Endothelial cell of umbilical vein (primary cell): ENCODE data around the gene COL4A2. TPM values are rescaled to one million over a fixed set of nuclear protein-coding genes. Genes with fewer than 3 reads are reported as not detected.

ENCODE experiments used
- BruUV-seq: library from RNA; stranded (reverse); fragments of 400-500 nt; replicated peaks from 2 replicates; lab custom pipeline; 2021; lab: Mats Ljungman, UMichigan
- CTCF ChIA-PET: fragments of 300-600, 350-600 bp; sonication (Branson Sonifier 250); formaldehyde crosslinking; loops from one replicate; lab custom pipeline; 2021; ENCODE audit warnings: antibody characterized with exemption, inconsistent platforms; lab: Charles Lee
- POLR2A ChIA-PET: fragments of 300-600, 350-600 bp; sonication (Branson Sonifier 250); formaldehyde crosslinking; loops from one replicate; lab custom pipeline; 2021; ENCODE audit warnings: antibody characterized with exemption, inconsistent platforms; lab: Charles Lee
- DNase-seq: peaks from one replicate; pipeline ENCODE4 v3.0.0-alpha.2; 2011; ENCODE audit warnings: low read depth, low spot score
- FAIRE-seq: peaks from 2 replicates; lab custom pipeline; 2011; peaks lifted over from hg19 to GRCh38; lab: Jason Lieb, UNC
- H2AFZ ChIP-seq: 2 replicates; pipeline ENCODE4 v1.6.0; 2012; ENCODE audit warnings: low read depth, low read length, control low read depth, inconsistent platforms
- H3K27ac ChIP-seq: 2 replicates; pipeline ENCODE4 v1.5.1; 2011; ENCODE audit warnings: low read depth, mild to moderate bottlenecking, control low read depth, low read length, moderate library complexity; ENCODE audit not compliant: insufficient read depth
- H3K27me3 ChIP-seq, 2 experiments: 2 replicates each; pipeline versions ENCODE4 v1.6.0 to v1.6.1; 2011; ENCODE audit warnings: low read length in 2 of 2, mixed read lengths in 1 of 2; ENCODE audit not compliant: control insufficient read depth in 2 of 2, insufficient read depth in 2 of 2
- H3K36me3 ChIP-seq, 2 experiments: 2 replicates in 1 of 2; 3 replicates in 1 of 2; pipeline ENCODE4 v1.5.1; 2011; ENCODE audit warnings: low read length in 2 of 2, mild to moderate bottlenecking in 1 of 2, moderate library complexity in 1 of 2; ENCODE audit not compliant: control insufficient read depth in 2 of 2, insufficient read depth in 2 of 2; ENCODE audit errors: extremely low read depth in 1 of 2
- H3K4me1 ChIP-seq: 3 replicates; pipeline ENCODE4 v1.5.1; 2011; ENCODE audit warnings: mild to moderate bottlenecking, low read length; ENCODE audit not compliant: control insufficient read depth, insufficient read depth; ENCODE audit errors: extremely low read depth
- H3K4me2 ChIP-seq: 2 replicates; pipeline ENCODE4 v1.6.1; 2011; ENCODE audit warnings: low read length, control low read depth, mixed read lengths; ENCODE audit not compliant: insufficient read depth
- H3K4me3 ChIP-seq, 3 experiments: fragments of 200-600 bp in 1 of 3; sonication (generic), shearing (Covaris generic) in 1 of 3; replicated peaks in 1 of 3; 2 replicates each; pipeline ENCODE4 v1.5.1; 2011 to 2016; ENCODE audit warnings: control low read depth in 3 of 3, low read length in 3 of 3, mild to moderate bottlenecking in 2 of 3, inconsistent platforms in 1 of 3, low read depth in 1 of 3, moderate library complexity in 1 of 3; ENCODE audit not compliant: insufficient read depth in 1 of 3
- H3K79me2 ChIP-seq: 2 replicates; pipeline ENCODE4 v1.6.0; 2012; ENCODE audit warnings: low read length, inconsistent platforms; ENCODE audit not compliant: control insufficient read depth, insufficient read depth
- H3K9ac ChIP-seq: replicated peaks from 2 replicates; pipeline ENCODE3; 2011; ENCODE audit warnings: low read length, control low read depth; ENCODE audit not compliant: insufficient read depth; ENCODE audit errors: extremely low read depth
- H3K9me1 ChIP-seq: replicated peaks from 3 replicates; pipeline ENCODE4 v1.6.0; 2011; ENCODE audit warnings: mild to moderate bottlenecking, low read length; ENCODE audit not compliant: control insufficient read depth, insufficient read depth; ENCODE audit errors: extremely low read depth
- H3K9me3 ChIP-seq: replicated peaks from 2 replicates; pipeline ENCODE4 v1.5.1; 2012; ENCODE audit warnings: low read length, inconsistent platforms; ENCODE audit not compliant: control insufficient read depth, insufficient read depth
- H4K20me1 ChIP-seq: replicated peaks from 2 replicates; pipeline ENCODE3; 2011; ENCODE audit warnings: mild to moderate bottlenecking, low read length; ENCODE audit not compliant: control insufficient read depth, insufficient read depth; ENCODE audit errors: extremely low read depth
- EZH2 ChIP-seq: IDR thresholded peaks from 2 replicates; pipeline ENCODE4 v1.6.1; 2012; ENCODE audit warnings: borderline replicate concordance, low read depth, mild to moderate bottlenecking, moderate library complexity, low read length, inconsistent platforms; ENCODE audit not compliant: severe bottlenecking
- MYC ChIP-seq: IDR thresholded peaks from one replicate; pipeline ENCODE4 v1.6.1; 2011; ENCODE audit warnings: mild to moderate bottlenecking, low read depth, low read length
- POLR2A ChIP-seq: IDR thresholded peaks from 2 replicates; pipeline ENCODE4 v1.6.1; 2012; ENCODE audit warnings: low read depth, mild to moderate bottlenecking, control low read depth, low read length
- dilution Hi-C: fragments of 300-500 bp; cut with MboI; formaldehyde crosslinking; loops from one replicate; pipeline ENCODE4 v1.15.0; 2019; ENCODE audit warnings: low sequenced_read_pairs; ENCODE audit not compliant: extremely low pct_ligation_motif_present
- intact Hi-C: fragments of 100-400 bp; cut with micrococcal nuclease; formaldehyde crosslinking; loops from one replicate; pipeline ENCODE4 v1.10.0; 2022
- polyA plus RNA-seq, 4 experiments: library from polyadenylated mRNA; depleted of rRNA in 3 of 4; stranded (reverse) in 3 of 4; unstranded in 1 of 4; fragments of >200 nt; gene quantifications; 2 replicates each; pipeline versions ENCODE4 v1.2.1 to v1.2.3, GENCODE V29; 2011 to 2012; ENCODE audit warnings: missing spikeins in 1 of 4
- total RNA-seq: library from RNA; stranded (reverse); gene quantifications from 2 replicates; pipeline ENCODE4 v1.2.3, GENCODE V29; 2021
- TF ChIP-seq, protein P1 (sequence below), 2 donors: IDR thresholded peaks; 1 replicate in 1 of 2; 2 replicates in 1 of 2; pipeline ENCODE4 v1.5.1; 2011; ENCODE audit warnings: low read length in 2 of 2, mild to moderate bottlenecking in 2 of 2, moderate library complexity in 2 of 2, control low read depth in 1 of 2, inconsistent platforms in 1 of 2, low read depth in 1 of 2; ENCODE audit not compliant: insufficient read depth in 1 of 2; ENCODE audit errors: extremely low read depth in 1 of 2

COL4A2 gene
- total and polyA plus RNA-seq, 2 donors (not counting 3 experiments of a cell fraction or from before 2014, with no cell fraction given): 792 to 940 TPM

DNA sequence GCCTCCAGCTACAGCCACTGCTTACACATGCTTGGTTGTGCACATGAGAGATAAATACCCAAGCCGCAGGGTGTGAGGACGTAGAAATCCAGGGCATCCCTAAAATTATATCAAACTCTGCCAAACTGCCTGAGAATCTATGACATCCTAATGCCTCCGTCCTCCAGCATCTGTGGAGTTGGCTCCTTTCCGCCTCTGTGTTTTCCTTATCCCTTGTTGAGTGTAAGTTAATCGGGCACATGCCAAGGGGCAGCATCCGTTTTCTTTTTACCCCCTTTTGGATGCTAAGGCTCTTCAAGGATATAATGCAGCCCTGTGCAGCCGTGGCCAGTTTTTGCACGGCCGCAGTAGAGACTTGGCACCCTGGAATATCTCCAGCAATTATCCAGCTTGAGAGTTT lies 66.5 kb downstream of the COL4A2 start:
- DNase-seq (no peak), FAIRE-seq (no peak)
- Histone ChIP-seq H3K4me3 (no peak overlapping the region), H3K79me2 (peaks cover 24% of the 10 kb centered on the region), H3K4me2 (no peak overlapping the region), H3K9ac (no peak overlapping the region), H3K27ac (no peak overlapping the region), H4K20me1 (no peaks in the 10 kb centered on the region), H3K36me3 (peaks cover 0 to 2% of the 10 kb centered on the region in 2 experiments), H3K27me3 (no peaks in the 10 kb centered on the region), H3K9me1 (no peaks in the 10 kb centered on the region), H2AFZ (no peak overlapping the region), H3K9me3 (no peaks in the 10 kb centered on the region), H3K4me1 (peaks cover 41% of the 10 kb centered on the region)
- dilution Hi-C loops: no loop called here
- BruUV-seq: no TSS peak
- ChIA-PET CTCF (no interaction called here), POLR2A (no interaction called here)
- intact Hi-C loops: no loop called here
- no peak for TF ChIP-seq MYC

- ChIA-PET POLR2A (no interaction called here), CTCF (no interaction called here)
- H3K9ac ChIP-seq: no peak overlapping the region
- no peak overlapping the region for H3K27ac ChIP-seq
- H3K79me2 ChIP-seq: peaks cover 30% of the 10 kb centered on the region
- FAIRE-seq (no peak), DNase-seq (no peak)
- no TSS peak for BruUV-seq
- dilution Hi-C loops (no loop called here), intact Hi-C loops (no loop called here)
- H3K4me2 ChIP-seq: no peak overlapping the region
- peaks cover 2% of the 10 kb centered on the region in 2 experiments for H3K36me3 ChIP-seq
- H2AFZ ChIP-seq: no peak overlapping the region
- H4K20me1 ChIP-seq: no peaks in the 10 kb centered on the region
- peaks cover 43% of the 10 kb centered on the region for H3K4me1 ChIP-seq
- no peak overlapping the region for H3K4me3 ChIP-seq
- no peaks in the 10 kb centered on the region for H3K27me3 ChIP-seq
- H3K9me3 ChIP-seq: no peaks in the 10 kb centered on the region
- TF ChIP-seq, protein P1, sequence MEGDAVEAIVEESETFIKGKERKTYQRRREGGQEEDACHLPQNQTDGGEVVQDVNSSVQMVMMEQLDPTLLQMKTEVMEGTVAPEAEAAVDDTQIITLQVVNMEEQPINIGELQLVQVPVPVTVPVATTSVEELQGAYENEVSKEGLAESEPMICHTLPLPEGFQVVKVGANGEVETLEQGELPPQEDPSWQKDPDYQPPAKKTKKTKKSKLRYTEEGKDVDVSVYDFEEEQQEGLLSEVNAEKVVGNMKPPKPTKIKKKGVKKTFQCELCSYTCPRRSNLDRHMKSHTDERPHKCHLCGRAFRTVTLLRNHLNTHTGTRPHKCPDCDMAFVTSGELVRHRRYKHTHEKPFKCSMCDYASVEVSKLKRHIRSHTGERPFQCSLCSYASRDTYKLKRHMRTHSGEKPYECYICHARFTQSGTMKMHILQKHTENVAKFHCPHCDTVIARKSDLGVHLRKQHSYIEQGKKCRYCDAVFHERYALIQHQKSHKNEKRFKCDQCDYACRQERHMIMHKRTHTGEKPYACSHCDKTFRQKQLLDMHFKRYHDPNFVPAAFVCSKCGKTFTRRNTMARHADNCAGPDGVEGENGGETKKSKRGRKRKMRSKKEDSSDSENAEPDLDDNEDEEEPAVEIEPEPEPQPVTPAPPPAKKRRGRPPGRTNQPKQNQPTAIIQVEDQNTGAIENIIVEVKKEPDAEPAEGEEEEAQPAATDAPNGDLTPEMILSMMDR (IDR thresholded peaks at IDR 0.05; ENCODE audit: extremely low read depth in 1 of 2, insufficient read depth in 1 of 2, low read depth in 1 of 2, low read length in 2 of 2): no peak
- TF ChIP-seq EZH2: no peak
- no peak for TF ChIP-seq POLR2A
- no peaks in the 10 kb centered on the region for H3K9me1 ChIP-seq
Observed at GRCh38 chr13:110374431-110375370, 67.6 kb downstream of the COL4A2 start.
